Endothelial cell (in vitro differentiated cells): ENCODE measurements around the gene SPG21. TPM values are rescaled to one million over a fixed set of nuclear protein-coding genes. Genes with fewer than 3 reads are reported as not detected.

Experiments used
- DNase-seq: peaks from one replicate; pipeline ENCODE4 v3.0.0; 2021; ENCODE audit warnings: low spot score
- H3K27ac Mint-ChIP-seq: one replicate; pipeline ENCODE4 v1.8.0; 2021; ENCODE audit warnings: mixed read lengths, inconsistent platforms; ENCODE audit not compliant: unreplicated experiment
- H3K27me3 Mint-ChIP-seq: one replicate; pipeline ENCODE4 v1.8.0; 2021; ENCODE audit warnings: mild to moderate bottlenecking, moderate library complexity, mixed read lengths, inconsistent platforms; ENCODE audit not compliant: unreplicated experiment
- H3K36me3 Mint-ChIP-seq: one replicate; pipeline ENCODE4 v1.8.0; 2021; ENCODE audit warnings: mild to moderate bottlenecking, low read depth, mixed read lengths, inconsistent platforms; ENCODE audit not compliant: unreplicated experiment
- H3K4me1 Mint-ChIP-seq: one replicate; pipeline ENCODE4 v1.8.0; 2021; ENCODE audit warnings: mild to moderate bottlenecking, mixed read lengths, inconsistent platforms; ENCODE audit not compliant: unreplicated experiment
- H3K4me3 Mint-ChIP-seq: one replicate; pipeline ENCODE4 v1.8.0; 2021; ENCODE audit warnings: mild to moderate bottlenecking, mixed read lengths, inconsistent platforms; ENCODE audit not compliant: unreplicated experiment
- H3K9me3 Mint-ChIP-seq: one replicate; pipeline ENCODE4 v1.8.0; 2021; ENCODE audit warnings: mixed read lengths, inconsistent platforms; ENCODE audit not compliant: unreplicated experiment
- CTCF ChIP-seq: fragments of 200-600 bp; sonication (generic); IDR thresholded peaks from one replicate; pipeline ENCODE4 v1.5.0; 2021; ENCODE audit warnings: antibody characterized with exemption; ENCODE audit not compliant: unreplicated experiment
- total RNA-seq: library from RNA; stranded (reverse); fragmentation: NEBNext Ultra II Directional; extraction: Animal tissue kit (Norgen Biotek cat#: 25700); gene quantifications from one replicate; pipeline ENCODE4 v1.2.1, GENCODE V29; 2021; ENCODE audit not compliant: unreplicated experiment

Gene SPG21
- total RNA-seq, 1 donor from 2014 or later, result 59.9 TPM

DNA sequence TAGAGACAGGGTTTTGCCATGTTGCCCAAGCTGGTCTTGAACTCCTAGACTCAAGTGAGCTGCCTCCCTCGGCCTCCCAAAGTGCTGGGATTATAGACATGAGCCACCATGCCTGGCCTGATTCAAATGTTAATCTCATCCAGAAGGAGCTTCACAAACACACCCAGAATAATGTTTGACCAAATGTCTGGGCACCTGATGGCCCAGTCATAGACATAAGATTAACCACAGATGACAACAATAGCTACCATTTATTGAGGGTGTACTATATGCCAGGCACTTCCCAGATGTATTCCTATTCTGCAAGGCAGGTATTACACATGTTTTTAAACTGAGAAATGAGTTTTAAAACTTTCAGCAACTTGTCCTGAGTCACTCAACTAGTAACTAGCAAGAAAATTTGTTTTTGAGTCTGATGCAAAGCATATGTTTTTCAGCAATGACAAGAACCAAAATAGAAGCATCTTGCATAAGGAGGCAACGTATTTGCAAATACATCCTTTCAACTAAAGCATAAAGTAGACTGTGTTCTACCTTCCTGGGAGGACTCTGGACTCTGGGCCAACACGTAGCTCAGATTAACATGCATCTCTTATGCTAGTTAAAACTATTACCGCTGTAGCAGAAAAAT is 8.1 kb upstream of the SPG21 start:
- H3K4me3 Mint-ChIP-seq, result no peak overlapping the region
- no peak for TF ChIP-seq CTCF
- no peaks in the 10 kb centered on the region for H3K36me3 Mint-ChIP-seq
- no peak for DNase-seq
- H3K4me1 Mint-ChIP-seq, result no peaks in the 10 kb centered on the region
- H3K27ac Mint-ChIP-seq, result no peak overlapping the region
- no peaks in the 10 kb centered on the region for H3K27me3 Mint-ChIP-seq
- H3K9me3 Mint-ChIP-seq, result no peaks in the 10 kb centered on the region

DNA sequence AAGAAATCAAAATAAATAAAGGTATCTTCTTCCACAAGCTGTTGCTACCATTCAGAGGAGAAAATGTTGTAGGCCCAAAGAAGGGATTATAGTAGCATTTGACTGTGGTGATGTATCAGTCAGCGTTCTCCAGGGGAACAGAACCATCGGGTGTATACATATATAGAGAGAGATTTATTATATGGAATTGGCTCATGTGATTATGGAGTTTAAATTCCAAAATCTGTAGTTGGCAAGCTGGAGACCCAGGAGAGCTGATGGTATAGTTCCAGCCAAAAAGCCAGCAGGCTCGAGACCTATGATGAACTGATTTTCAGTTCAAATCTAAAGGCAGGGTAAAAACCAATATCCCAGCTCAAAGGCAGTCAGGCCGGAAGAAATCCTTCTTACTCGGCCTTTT is 7.4 kb upstream of the SPG21 start:
- TF ChIP-seq CTCF, result no peak
- Mint-ChIP-seq H3K27me3 (no peaks in the 10 kb centered on the region), H3K4me3 (no peak overlapping the region), H3K9me3 (no peaks in the 10 kb centered on the region), H3K36me3 (no peaks in the 10 kb centered on the region), H3K27ac (no peak overlapping the region), H3K4me1 (no peaks in the 10 kb centered on the region)
- no peak for DNase-seq

DNA sequence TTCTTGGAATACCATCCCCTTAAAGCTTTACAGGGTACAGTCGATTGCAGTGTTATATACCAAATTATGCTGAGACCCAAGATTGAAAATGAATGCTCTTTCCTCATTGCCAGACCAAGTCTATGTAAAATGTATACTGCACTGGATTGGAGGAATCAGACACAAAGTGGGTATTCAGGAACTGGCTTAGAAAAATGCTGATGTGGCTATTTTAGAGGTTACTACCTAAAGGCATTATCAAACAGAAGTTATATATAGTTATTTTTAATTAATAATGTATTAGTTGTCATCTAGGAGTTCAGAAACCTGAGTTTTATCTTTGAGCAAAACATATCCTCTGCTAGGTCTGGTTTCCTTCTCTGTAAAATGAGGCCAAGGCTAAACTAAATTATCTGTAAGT is 3.6 kb upstream of the SPG21 start:
- H3K4me3 Mint-ChIP-seq, result no peak overlapping the region
- peaks cover 4% of the 10 kb centered on the region for H3K27me3 Mint-ChIP-seq
- peaks cover 6% of the 10 kb centered on the region for H3K36me3 Mint-ChIP-seq
- DNase-seq, result no peak
- no peak for TF ChIP-seq CTCF
- H3K27ac Mint-ChIP-seq, result no peak overlapping the region
- H3K4me1 Mint-ChIP-seq, result peaks cover 15% of the 10 kb centered on the region
- no peaks in the 10 kb centered on the region for H3K9me3 Mint-ChIP-seq

- no peak for TF ChIP-seq CTCF
- Mint-ChIP-seq H3K36me3 (peaks cover 14% of the 10 kb centered on the region), H3K4me3 (peak overlapping the region; percentile 47), H3K9me3 (no peaks in the 10 kb centered on the region), H3K4me1 (peaks cover 22% of the 10 kb centered on the region), H3K27me3 (peaks cover 5% of the 10 kb centered on the region), H3K27ac (no peak overlapping the region)
- no peak for DNase-seq
Observed at GRCh38 chr15:64991536-64992135, 1.9 kb upstream of the SPG21 start.

GRCh38 chr15:64990168-64990470 is 405 bp upstream of the SPG21 start:
- peak overlapping the region; percentile 93 for H3K4me3 Mint-ChIP-seq
- DNase-seq, result no peak
- TF ChIP-seq CTCF, result no peak
- H3K9me3 Mint-ChIP-seq, result no peaks in the 10 kb centered on the region
- H3K36me3 Mint-ChIP-seq, result peaks cover 14% of the 10 kb centered on the region
- peaks cover 29% of the 10 kb centered on the region for H3K4me1 Mint-ChIP-seq
- H3K27me3 Mint-ChIP-seq, result peaks cover 5% of the 10 kb centered on the region
- H3K27ac Mint-ChIP-seq, result peak overlapping the region; percentile 99
